NT2/D1 (cell line): ENCODE results near the gene SLC30A10.

Experiments used
- SUZ12 ChIP-seq: IDR thresholded peaks from 2 replicates; pipeline ENCODE4 v1.6.1; 2011; ENCODE audit not compliant: insufficient read length, insufficient read depth; ENCODE audit errors: extremely low read depth
- YY1 ChIP-seq: IDR thresholded peaks from 2 replicates; pipeline ENCODE4 v1.6.1; 2011; ENCODE audit not compliant: insufficient read length, insufficient read depth
- ZNF274 ChIP-seq: IDR thresholded peaks from 2 replicates; pipeline ENCODE4 v1.6.1; 2011; ENCODE audit warnings: mild to moderate bottlenecking, low read depth, low read length

- TF ChIP-seq YY1 (no peak), ZNF274 (no peak), SUZ12 (no peak)
These were observed 31.3 kb upstream of the SLC30A10 start for GRCh38 chr1:219959540-219960203.
